Spleen (tissue), 13 donors: ENCODE data around the gene TENT5D. TPM values are rescaled to one million over a fixed set of nuclear protein-coding genes. Genes with fewer than 3 reads are reported as not detected.
"Not testable (repeated sequence)": the region's sequence is repeated elsewhere in the genome, so short reads cannot be mapped to it uniquely, and the experiment has no call there.

ENCODE experiments used
- DNase-seq: peaks from one replicate; pipeline ENCODE4 v3.0.0-alpha.2; 2020
- H3K27ac ChIP-seq, 8 donors: fragments of 200-600 bp; sonication (generic) in 7 of 8; 1 replicate in 4 of 8; 2 replicates in 4 of 8; pipeline versions ENCODE4 v1.5.0 to v1.8.0; 2016 to 2021; ENCODE audit warnings: inconsistent platforms in 4 of 8, mild to moderate bottlenecking in 4 of 8, moderate library complexity in 1 of 8
- H3K27me3 ChIP-seq, 7 donors: fragments of 200-600 bp; sonication (generic) in 6 of 7; replicated peaks in 1 of 7; 1 replicate in 4 of 7; 2 replicates in 3 of 7; pipeline versions ENCODE4 v1.5.0 to v1.8.0; 2016 to 2021; ENCODE audit warnings: inconsistent platforms in 3 of 7, mild to moderate bottlenecking in 1 of 7
- H3K36me3 ChIP-seq, 6 donors: fragments of 200-600 bp; sonication (generic) in 5 of 6; 1 replicate in 4 of 6; 2 replicates in 2 of 6; pipeline versions ENCODE4 v1.5.0 to v1.8.0; 2016 to 2021; ENCODE audit warnings: inconsistent platforms in 2 of 6
- H3K4me1 ChIP-seq, 6 donors: fragments of 200-600 bp; sonication (generic) in 5 of 6; 1 replicate in 3 of 6; 2 replicates in 3 of 6; pipeline versions ENCODE4 v1.5.0 to v1.8.0; 2016 to 2021; ENCODE audit warnings: inconsistent platforms in 3 of 6
- H3K4me3 ChIP-seq, 8 donors: fragments of 200-600 bp; sonication (generic) in 7 of 8; 1 replicate in 4 of 8; 2 replicates in 4 of 8; pipeline versions ENCODE4 v1.5.0 to v1.8.0; 2016 to 2021; ENCODE audit warnings: inconsistent platforms in 4 of 8, mild to moderate bottlenecking in 4 of 8, moderate library complexity in 2 of 8
- H3K9me3 ChIP-seq, 8 donors: fragments of 200-600 bp; sonication (generic) in 7 of 8; 1 replicate in 4 of 8; 2 replicates in 4 of 8; pipeline versions ENCODE4 v1.5.0 to v1.8.0; 2016 to 2021; ENCODE audit warnings: inconsistent platforms in 4 of 8
- CTCF ChIP-seq, 11 experiments: fragments of 200-600 bp in 7 of 11; fragments of 450-650 bp in 4 of 11; sonication (generic) in 4 of 11; IDR thresholded peaks in 8 of 11; conservative IDR thresholded peaks in 3 of 11; 1 replicate in 7 of 11; 2 replicates in 4 of 11; pipeline versions ENCODE4 v1.4.0 to v1.8.0; 2016 to 2021; ENCODE audit warnings: antibody characterized with exemption in 11 of 11, inconsistent platforms in 4 of 11, mild to moderate bottlenecking in 1 of 11
- POLR2A ChIP-seq, 3 donors: fragments of 450-650 bp; IDR thresholded peaks; one replicate each; pipeline ENCODE4 v1.5.1; 2017; ENCODE audit warnings: antibody characterized with exemption in 3 of 3, mild to moderate bottlenecking in 1 of 3
- POLR2AphosphoS5 ChIP-seq, 3 donors: sonication (generic); formaldehyde crosslinking; IDR thresholded peaks; one replicate each; pipeline ENCODE4 v1.5.1; 2017; ENCODE audit warnings: antibody characterized with exemption in 3 of 3
- WGBS, 5 donors: extraction: QIAGEN DNeasy Blood & Tissue Kit in 3 of 5; methylation state at CpG; one replicate each; pipeline versions ENCODE4 v1.1.5 to v1.1.7; 2013 to 2018; 5-methylcytosine and 5-hydroxymethylcytosine counted together
- intact Hi-C: fragments of 100-400 bp; cut with DNase I; formaldehyde crosslinking; loops from one replicate; pipeline ENCODE4 v1.15.0; 2023; ENCODE audit warnings: low total_unique reads
- long read RNA-seq, 2 donors: transcript quantifications; one replicate each; lab custom pipeline, GENCODE V29; 2026
- polyA plus RNA-seq, 3 donors: library from polyadenylated mRNA; stranded (reverse); fragments of 200-250 nt; gene quantifications; one replicate each; pipeline ENCODE4 v1.2.1, GENCODE V29; 2013
- total RNA-seq, 7 donors: library from RNA; depleted of rRNA in 3 of 7; stranded (reverse); fragments of >200 nt in 3 of 7; fragmentation: NEBNext Ultra II Directional in 4 of 7; extraction: Animal tissue kit (Norgen Biotek cat#: 25700) in 4 of 7; gene quantifications; one replicate each; pipeline versions ENCODE4 v1.1.0 to v1.2.1, GENCODE V29; 2016 to 2021
- donor health status: healthy with polysubstance abuse.
- donor health status: DM: no; HTN: no; CAD: no; lungs with moderate emphysema.
- donor health status: DM: no; HTN: no; CAD: no.
- donor health status: Bipolar disorder and iron deficiency.
- donor health status: healthy.
- donor health status: DM: no; HTN: no; CAD: no.
- donor health status: DM: yes; HTN: yes; CAD: no.

Gene TENT5D
- total RNA-seq (not detected), polyA plus RNA-seq (not detected)
- long read RNA-seq, donor 1 = 0 reads
- long read RNA-seq, donor 2 = 0 reads

GRCh38 chrX:80420147-80420546 is at the start of gene TENT5D:
TSS of gene TENT5D (plus strand) at chrX:80420447. CDS start at chrX:80442540, 22,093 bp downstream.
- Histone ChIP-seq H3K9me3 (peaks cover 0 to 9% (median 0%) of the 10 kb centered on the region in 8 donors), H3K27ac (no peak within 1 kb of the TSS), H3K4me3 (no peak within 1 kb of the TSS), H3K27me3 (peaks cover 0 to 4% (median 0%) of the 10 kb centered on the region in 7 donors), H3K36me3 (no peaks in the 10 kb centered on the region), H3K4me1 (no peaks in the 10 kb centered on the region)
- DNase-seq = no peak
- TF ChIP-seq CTCF (IDR thresholded peaks at IDR 0.05 in 8 of 11, conservative IDR thresholded peaks at IDR 0.05 in 3 of 11) (no peak), POLR2A (IDR thresholded peaks at IDR 0.05) (no peak), POLR2AphosphoS5 (IDR thresholded peaks at IDR 0.05) (no peak)
- intact Hi-C loops = no loop called here

- 43 to 100% (median 80%) methylated on average over 1 of the region's 1 CpG; no CpG with 5 or more reads in 1 of the 5 donors for WGBS, 5 donors
- DNase-seq, H3K36me3 ChIP-seq, intact Hi-C loops, H3K27me3 ChIP-seq, H3K27ac ChIP-seq, H3K4me1 ChIP-seq, H3K9me3 ChIP-seq, H3K4me3 ChIP-seq: not testable (repeated sequence)
Measured at GRCh38 chrX:80385651-80386050, 34.6 kb upstream of the TENT5D start.

GRCh38 chrX:80388206-80388605 is 32.0 kb upstream of the TENT5D start:
- Histone ChIP-seq H3K4me3 (no peak overlapping the region), H3K27me3 (no peaks in the 10 kb centered on the region), H3K27ac (no peak overlapping the region), H3K36me3 (no peaks in the 10 kb centered on the region), H3K4me1 (no peaks in the 10 kb centered on the region), H3K9me3 (peaks cover 0 to 4% (median 0%) of the 10 kb centered on the region in 8 donors)
- TF ChIP-seq POLR2A (IDR thresholded peaks at IDR 0.05) (no peak), POLR2AphosphoS5 (IDR thresholded peaks at IDR 0.05) (no peak), CTCF (IDR thresholded peaks at IDR 0.05 in 8 of 11, conservative IDR thresholded peaks at IDR 0.05 in 3 of 11) (no peak)
- WGBS, 5 donors = 67 to 93% (median 85%) methylated on average over 1 of the region's 1 CpG; no CpG with 5 or more reads in 1 of the 5 donors
- no peak for DNase-seq
- intact Hi-C loops = no loop called here

GRCh38 chrX:80412042-80412441 is 8.2 kb upstream of the TENT5D start:
- no peak for TF ChIP-seq CTCF (IDR thresholded peaks at IDR 0.05 in 8 of 11, conservative IDR thresholded peaks at IDR 0.05 in 3 of 11)
- no peak for TF ChIP-seq POLR2AphosphoS5 (IDR thresholded peaks at IDR 0.05)
- TF ChIP-seq POLR2A (IDR thresholded peaks at IDR 0.05) = no peak
- intact Hi-C loops = no loop called here
- no peak overlapping the region for H3K27ac ChIP-seq
- no peak for DNase-seq
- no peak overlapping the region for H3K4me3 ChIP-seq
- H3K9me3 ChIP-seq = peaks cover 0 to 10% (median 0%) of the 10 kb centered on the region in 8 donors
- H3K36me3 ChIP-seq = no peaks in the 10 kb centered on the region
- H3K4me1 ChIP-seq = no peaks in the 10 kb centered on the region
- H3K27me3 ChIP-seq = no peaks in the 10 kb centered on the region
- 56 to 87% (median 73%) methylated on average over 3 to 6 of the region's 6 CpGs for WGBS, 5 donors

- H3K36me3 ChIP-seq = no peaks in the 10 kb centered on the region
- peaks cover 0 to 4% (median 0%) of the 10 kb centered on the region in 7 donors for H3K27me3 ChIP-seq
- no peak overlapping the region for H3K27ac ChIP-seq
- TF ChIP-seq POLR2A (IDR thresholded peaks at IDR 0.05) (no peak), POLR2AphosphoS5 (IDR thresholded peaks at IDR 0.05) (no peak)
- no peak for DNase-seq
- WGBS, 5 donors = 50 to 76% (median 69%) methylated on average over 2 to 3 of the region's 3 CpGs
- no peak overlapping the region for H3K4me3 ChIP-seq
- intact Hi-C loops = no loop called here
- H3K9me3 ChIP-seq = peaks cover 0 to 11% (median 0%) of the 10 kb centered on the region in 8 donors
- no peaks in the 10 kb centered on the region for H3K4me1 ChIP-seq
Measured at GRCh38 chrX:80423000-80423399, 2.8 kb downstream of the TENT5D start.
